Astrocyte of the hippocampus (primary cell): ENCODE measurements around the gene FRMPD4.
A peak's percentile ranks its signal among the peaks of the same experiment; 100 is the strongest.

ENCODE experiments used
- DNase-seq: peaks from one replicate; pipeline ENCODE4 v3.0.0; 2011; ENCODE audit warnings: low read depth, low spot score

The FRMPD4 gene

GRCh38 chrX:12366440-12366839, 228.2 kb downstream of the FRMPD4 start:
- DNase-seq, result no peak

GRCh38 chrX:12367254-12367653, 229.0 kb downstream of the FRMPD4 start:
- no peak for DNase-seq

- no peak for DNase-seq
These were observed 232.3 kb downstream of the FRMPD4 start for GRCh38 chrX:12370497-12370986.

GRCh38 chrX:12372111-12372510, 233.8 kb downstream of the FRMPD4 start:
- peak; percentile 55 for DNase-seq

GRCh38 chrX:12374286-12374685, 236.0 kb downstream of the FRMPD4 start:
- DNase-seq, result no peak

- DNase-seq, result no peak
These were observed 240.0 kb downstream of the FRMPD4 start for GRCh38 chrX:12378253-12378652.

- DNase-seq, result peak; percentile 14
These were observed 240.4 kb downstream of the FRMPD4 start for GRCh38 chrX:12378706-12379105.

- no peak for DNase-seq
These were observed 241.4 kb downstream of the FRMPD4 start for GRCh38 chrX:12379671-12380070.

- no peak for DNase-seq
These were observed 244.9 kb downstream of the FRMPD4 start for GRCh38 chrX:12383196-12383595.

GRCh38 chrX:12390301-12390700, 252.0 kb downstream of the FRMPD4 start:
- no peak for DNase-seq

GRCh38 chrX:12396584-12396983, 258.3 kb downstream of the FRMPD4 start:
- no peak for DNase-seq

GRCh38 chrX:12400218-12400617, 261.9 kb downstream of the FRMPD4 start:
- DNase-seq, result no peak

- DNase-seq, result no peak
These were observed 263.0 kb downstream of the FRMPD4 start for GRCh38 chrX:12401252-12401651.

- DNase-seq, result peak; percentile 18
These were observed 265.3 kb downstream of the FRMPD4 start for GRCh38 chrX:12403474-12404082.

- peak; percentile 21 for DNase-seq
These were observed 267.0 kb downstream of the FRMPD4 start for GRCh38 chrX:12405306-12405705.

GRCh38 chrX:12410523-12410922, 272.2 kb downstream of the FRMPD4 start:
- no peak for DNase-seq

GRCh38 chrX:12411831-12412230, 273.6 kb downstream of the FRMPD4 start:
- no peak for DNase-seq

GRCh38 chrX:12412561-12412960, 274.3 kb downstream of the FRMPD4 start:
- DNase-seq, result peak; percentile 37

- no peak for DNase-seq
These were observed 281.3 kb downstream of the FRMPD4 start for GRCh38 chrX:12419591-12419990.

- DNase-seq, result peak; percentile 10
These were observed 283.6 kb downstream of the FRMPD4 start for GRCh38 chrX:12421918-12422317.

- DNase-seq, result no peak
These were observed 285.1 kb downstream of the FRMPD4 start for GRCh38 chrX:12423346-12423745.

GRCh38 chrX:12425496-12425895, 287.2 kb downstream of the FRMPD4 start:
- no peak for DNase-seq

GRCh38 chrX:12426420-12426819, 288.1 kb downstream of the FRMPD4 start:
- no peak for DNase-seq

- no peak for DNase-seq
These were observed 296.2 kb downstream of the FRMPD4 start for GRCh38 chrX:12434493-12434892.
